Stomach (tissue), 4 donors: ENCODE measurements around the gene C10orf90.

ENCODE experiments used
- CTCF ChIP-seq, 7 experiments: fragments of 450-650 bp in 4 of 7; fragments of 200-600 bp in 3 of 7; sonication (generic) in 3 of 7; IDR thresholded peaks; one replicate each; pipeline ENCODE4 v1.5.1; 2016 to 2019; ENCODE audit warnings: antibody characterized with exemption in 7 of 7, control low read depth in 2 of 7, mild to moderate bottlenecking in 1 of 7
- EP300 ChIP-seq: sonication (generic); formaldehyde crosslinking; IDR thresholded peaks from one replicate; pipeline ENCODE4 v1.6.1; 2017; ENCODE audit warnings: antibody characterized with exemption
- POLR2A ChIP-seq, 4 donors: fragments of 450-650 bp; IDR thresholded peaks; one replicate each; pipeline ENCODE4 v1.6.1; 2016; ENCODE audit warnings: antibody characterized with exemption in 4 of 4, control low read depth in 2 of 4, mild to moderate bottlenecking in 1 of 4, moderate library complexity in 1 of 4

GRCh38 chr10:126536656-126537055 is 133.8 kb downstream of the C10orf90 start:
- TF ChIP-seq CTCF (IDR thresholded peaks at IDR 0.05) (no peak), EP300 (no peak), POLR2A (IDR thresholded peaks at IDR 0.05) (no peak)
